NCI-H510A treated with DMSO at 0.1 percent for 48 hours (cell line): ENCODE measurements around the gene GRK6.
"Not testable (repeated sequence)": the region's sequence is repeated elsewhere in the genome, so short reads cannot be mapped to it uniquely, and the experiment has no call there.

Experiments used
- DNase-seq: peaks from one replicate; lab custom pipeline; 2025; lab: John Stamatoyannopoulos, UW

The GRK6 gene

GRCh38 chr5:177471610-177472356 lies 45.3 kb downstream of the GRK6 start:
- DNase-seq = no peak

GRCh38 chr5:177472460-177473442 lies 46.3 kb downstream of the GRK6 start:
- DNase-seq = no peak

DNA sequence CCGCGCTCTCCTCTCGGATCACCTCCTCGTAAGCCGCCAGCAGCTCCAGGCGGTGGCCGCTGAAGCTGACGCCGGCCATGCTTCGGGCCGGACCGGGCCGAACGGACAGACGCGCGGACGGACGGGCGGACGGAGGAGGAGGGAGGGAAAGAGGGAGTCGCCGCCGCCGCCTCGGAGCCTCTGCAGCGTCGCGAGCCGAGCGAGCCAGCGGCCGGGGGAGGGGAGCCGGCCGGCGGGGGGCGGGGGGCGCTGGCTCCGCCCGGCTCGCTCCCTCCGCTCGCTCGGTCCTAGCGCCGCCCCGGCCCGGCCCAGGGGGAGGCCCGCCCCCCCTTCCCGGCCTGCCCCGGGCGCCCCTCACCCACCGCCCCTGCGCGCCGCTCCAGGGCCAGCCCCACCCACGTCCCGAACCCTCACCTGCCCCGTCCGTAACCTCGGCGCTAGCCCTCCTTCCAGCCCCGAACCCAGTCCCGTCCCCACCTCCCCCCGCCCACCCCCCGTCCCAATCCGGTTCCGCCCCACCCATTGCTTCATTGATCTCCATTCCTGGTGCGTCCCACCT lies 47.0 kb downstream of the GRK6 start, which contains the start of gene DBN1:
Gene DBN1, minus strand, starts transcription at position 192 of the 559 bp plus-strand sequence. Its CDS starts 113 bp downstream, at position 79.
- no peak for DNase-seq

DNA sequence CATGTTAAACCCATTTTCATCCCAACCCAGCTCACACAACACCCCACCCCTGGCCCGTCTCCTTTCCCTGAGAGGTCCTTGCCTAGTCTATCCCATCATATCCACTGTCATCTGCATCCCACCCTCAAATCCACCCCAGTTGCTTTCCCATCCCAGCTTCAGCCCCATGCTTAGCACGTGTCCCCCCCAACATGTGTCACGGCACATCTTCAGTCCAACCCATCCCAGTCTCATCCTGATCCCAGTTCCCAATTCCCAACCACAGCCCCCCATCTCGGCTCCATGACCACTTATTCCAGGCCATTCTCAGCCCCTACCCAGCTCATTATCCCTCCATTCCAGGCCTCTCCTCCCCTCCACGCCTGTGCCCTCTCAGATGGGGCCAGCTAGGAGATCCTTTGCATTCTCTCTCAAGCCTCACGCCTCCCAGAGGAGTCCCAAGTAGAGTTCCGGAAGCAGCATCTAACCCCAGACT lies 47.6 kb downstream of the GRK6 start:
- DNase-seq = no peak

DNA sequence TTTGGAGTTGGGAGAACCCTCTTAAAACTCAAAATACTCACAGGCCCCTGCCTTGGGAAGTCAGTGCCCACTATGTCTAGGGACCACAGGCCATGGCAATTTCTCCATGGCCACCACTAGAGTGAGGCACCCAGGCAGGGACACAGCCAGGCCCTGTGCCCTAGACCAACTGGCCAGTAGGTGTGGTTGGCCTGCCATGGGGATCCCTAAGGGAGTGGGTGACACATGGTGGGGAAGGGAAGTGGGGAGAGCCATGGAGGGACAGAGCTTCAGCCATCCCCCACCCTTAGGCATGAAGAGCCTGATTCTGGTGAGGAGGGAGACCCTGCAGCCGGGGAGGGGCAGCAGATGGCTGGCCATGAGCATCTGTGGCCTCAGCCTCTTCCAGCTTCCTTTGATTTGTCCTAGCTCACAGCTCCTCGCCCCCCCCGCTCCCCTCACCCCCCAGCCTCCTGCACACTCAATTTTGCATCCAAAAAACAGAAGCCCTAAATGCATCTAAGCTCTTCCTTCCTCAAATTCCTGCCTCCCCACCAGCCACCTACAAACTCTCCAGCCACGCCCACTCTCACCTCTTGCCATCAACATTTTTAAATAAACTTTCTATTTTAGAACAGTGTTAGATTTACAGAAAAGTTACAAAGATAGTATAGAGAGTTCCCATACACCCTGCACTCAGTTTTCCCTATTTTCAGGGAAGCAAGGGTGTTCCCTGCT lies 48.5 kb downstream of the GRK6 start:
- DNase-seq = no peak

GRCh38 chr5:177475563-177476427 lies 49.3 kb downstream of the GRK6 start:
- no peak for DNase-seq

- no peak for DNase-seq
Measured at GRCh38 chr5:177476531-177477233, 50.2 kb downstream of the GRK6 start.

- DNase-seq = no peak
Measured at GRCh38 chr5:177477701-177478477, 51.4 kb downstream of the GRK6 start.

DNA sequence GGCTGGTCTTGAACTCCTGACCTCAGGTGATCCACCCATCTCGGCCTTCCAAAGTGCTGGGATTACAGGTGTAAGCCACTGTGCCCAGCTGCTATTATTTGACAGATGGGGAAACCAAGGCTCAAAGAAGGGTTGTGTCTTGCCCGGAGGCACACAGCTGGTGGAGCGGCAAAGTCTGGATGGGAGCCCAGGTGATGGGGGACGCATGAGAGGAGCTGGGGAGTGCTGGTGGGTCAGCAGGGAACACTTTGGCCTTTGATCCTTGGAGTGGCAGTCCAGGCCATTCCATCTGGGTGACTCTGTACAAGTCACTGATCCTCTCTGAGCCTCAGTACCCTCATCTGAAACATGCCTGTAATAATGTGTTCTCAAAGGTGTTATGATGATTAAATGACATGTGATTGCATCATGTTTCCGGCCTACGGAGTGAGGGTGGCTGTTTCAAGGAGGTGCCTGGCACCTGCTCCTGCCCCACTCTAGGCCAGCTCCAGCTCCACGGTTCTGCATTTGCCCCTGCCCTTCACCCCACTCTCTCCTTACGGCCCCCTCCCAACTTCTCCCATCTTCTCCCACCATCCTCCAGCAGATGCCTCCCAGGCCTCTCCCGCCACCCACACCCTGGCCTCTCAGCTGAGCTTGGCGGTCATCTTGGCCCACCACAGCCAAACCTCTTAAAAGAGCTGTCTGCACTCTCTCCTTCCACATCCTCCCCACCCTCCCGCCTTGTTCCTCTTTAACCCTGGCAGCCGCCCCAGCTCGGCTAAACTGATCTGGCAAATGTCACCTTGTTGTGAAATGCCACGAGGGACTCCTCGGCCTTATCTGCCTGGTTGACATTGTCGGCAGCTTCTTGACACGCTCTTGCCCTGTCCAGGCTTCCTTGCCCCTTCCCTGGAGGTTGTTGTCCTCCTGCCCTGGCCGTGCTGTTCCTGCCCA lies 52.5 kb downstream of the GRK6 start:
- DNase-seq = peak; percentile 30

DNA sequence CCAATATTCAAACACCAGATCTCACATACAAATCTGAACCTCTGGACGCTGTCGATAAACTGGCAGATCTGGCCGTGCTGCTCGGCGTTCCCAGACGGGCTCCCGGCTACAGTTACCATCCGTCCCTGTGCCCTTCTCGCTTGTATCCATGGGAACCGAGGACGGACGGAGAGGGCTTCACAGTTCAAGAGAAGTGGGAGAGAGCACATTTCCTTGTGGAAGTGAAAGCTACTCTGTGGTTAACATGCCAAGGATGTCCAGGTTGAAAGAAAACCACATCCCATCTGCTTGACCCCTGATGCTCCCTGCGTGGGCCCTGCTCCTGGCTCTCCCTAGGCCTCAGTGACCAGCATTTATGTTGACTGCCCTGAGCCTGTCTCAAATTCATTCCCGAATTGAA lies 53.3 kb downstream of the GRK6 start:
- no peak for DNase-seq

DNA sequence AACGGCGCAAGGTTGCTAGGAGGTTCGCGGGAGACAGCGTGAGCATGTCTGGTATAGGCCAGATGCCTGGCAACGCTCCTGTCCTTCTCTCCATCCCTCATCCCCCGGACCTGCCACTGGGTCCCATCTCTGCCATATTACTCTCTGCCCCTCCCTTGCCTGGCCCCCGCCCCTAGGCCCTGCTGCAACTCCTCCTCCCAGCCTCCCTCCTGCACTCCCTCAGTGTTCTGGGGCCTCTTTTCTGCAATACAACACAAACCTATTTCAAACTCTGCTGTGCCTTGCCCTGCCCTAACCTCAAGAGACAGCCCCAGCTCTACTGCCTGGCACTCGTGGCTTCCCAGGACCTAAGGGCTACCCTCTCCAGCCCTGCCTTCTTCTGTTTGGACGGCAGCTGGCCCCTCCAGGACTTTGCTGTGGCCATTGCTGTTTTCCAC lies 55.9 kb downstream of the GRK6 start:
- no peak for DNase-seq

- no peak for DNase-seq
Measured at GRCh38 chr5:177483042-177483441, 56.6 kb downstream of the GRK6 start.

DNA sequence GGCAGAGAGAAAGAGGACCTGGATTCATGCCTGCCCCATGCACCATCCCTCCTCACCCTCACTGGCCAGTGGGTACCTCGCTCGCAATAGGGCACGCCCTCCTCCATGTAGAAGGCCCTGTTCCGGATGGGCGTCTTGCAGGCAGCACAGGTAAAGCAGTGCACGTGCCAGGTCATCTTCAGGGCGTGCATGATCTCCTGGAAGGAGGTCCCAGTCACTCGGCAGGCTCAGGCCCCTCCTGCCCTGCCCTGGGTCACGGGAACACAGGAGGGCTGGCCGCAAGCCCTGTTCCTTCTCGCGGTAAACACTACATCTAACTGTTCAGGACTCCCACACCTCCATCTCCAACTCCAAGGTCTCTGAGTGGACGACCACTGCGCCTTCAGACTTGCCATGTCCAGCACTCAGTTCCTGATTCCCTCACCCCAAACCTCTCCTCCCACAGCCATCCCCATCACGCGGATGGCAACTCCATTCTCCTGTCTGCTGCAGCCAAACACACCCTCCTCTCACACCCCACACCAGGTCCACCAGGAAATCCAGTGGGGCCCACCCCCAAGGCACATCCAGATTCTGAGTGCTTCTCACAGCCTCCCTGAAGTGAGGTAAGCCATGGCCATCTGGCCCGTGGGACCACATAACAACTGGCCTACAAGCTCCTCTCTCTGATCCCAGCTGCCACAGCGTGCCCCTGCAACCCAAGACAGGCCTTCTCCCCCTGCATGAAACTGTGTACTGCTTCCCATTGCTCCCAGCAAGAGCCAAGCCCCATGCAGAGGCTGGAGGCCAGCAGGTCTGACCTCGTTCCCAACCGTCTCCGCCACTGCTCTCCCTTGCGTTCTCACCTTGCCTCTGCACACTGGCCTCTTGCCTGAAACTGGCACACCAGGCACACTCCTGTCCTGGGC lies 57.8 kb downstream of the GRK6 start:
- DNase-seq = no peak

DNA sequence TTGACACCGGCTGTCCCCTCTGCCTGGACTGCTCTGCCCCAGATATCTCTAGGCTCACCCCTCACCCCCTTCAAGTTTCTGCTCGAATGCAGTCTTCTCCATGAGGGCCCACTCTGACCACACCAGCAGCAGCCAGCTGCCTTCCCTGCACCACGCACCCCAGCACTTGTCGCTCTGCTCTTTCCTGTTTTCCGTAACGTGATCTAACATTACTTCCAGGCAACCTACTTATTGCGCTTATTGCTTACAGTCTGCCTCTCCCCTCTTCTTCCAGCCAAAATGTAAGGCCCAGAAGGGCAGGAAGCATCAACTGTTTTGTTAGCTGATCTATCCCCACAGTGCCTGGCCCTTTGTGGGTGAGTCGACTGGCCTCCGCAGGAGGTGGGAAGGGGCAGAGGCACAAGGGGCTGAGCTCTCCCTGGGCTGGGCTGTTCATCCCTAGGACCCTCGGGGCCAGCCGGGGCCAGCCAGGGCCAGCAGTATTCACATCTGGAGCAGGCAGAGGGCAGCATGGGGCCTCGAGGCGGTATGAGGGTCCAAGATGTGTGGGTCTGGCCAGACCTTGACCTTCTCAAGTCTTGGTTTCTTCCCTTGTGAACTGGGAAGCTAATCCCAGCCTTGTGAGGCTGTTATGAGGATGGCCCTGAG lies 58.5 kb downstream of the GRK6 start:
- no peak for DNase-seq

DNA sequence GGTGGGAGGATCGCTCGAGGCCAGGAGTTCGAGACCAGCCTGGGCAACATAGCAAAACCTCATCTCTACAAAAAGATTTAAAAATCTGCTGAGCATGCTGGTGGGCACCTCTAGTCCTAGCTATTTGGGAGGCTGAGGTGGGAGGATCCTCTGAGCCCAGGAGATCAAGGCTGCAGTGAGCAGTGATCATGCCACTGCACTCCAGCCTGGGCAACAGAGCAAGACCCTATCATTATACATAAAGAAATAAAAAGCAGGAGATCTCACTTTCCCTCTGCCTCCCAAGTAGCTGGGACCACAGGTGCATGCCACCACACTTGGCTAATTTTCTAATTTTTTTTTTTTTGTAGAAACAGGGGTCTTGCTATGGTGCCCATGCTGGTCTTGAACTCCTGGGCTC lies 59.3 kb downstream of the GRK6 start:
- not testable (repeated sequence) for DNase-seq

- DNase-seq = no peak
Measured at GRCh38 chr5:177486256-177486655, 59.8 kb downstream of the GRK6 start.

DNA sequence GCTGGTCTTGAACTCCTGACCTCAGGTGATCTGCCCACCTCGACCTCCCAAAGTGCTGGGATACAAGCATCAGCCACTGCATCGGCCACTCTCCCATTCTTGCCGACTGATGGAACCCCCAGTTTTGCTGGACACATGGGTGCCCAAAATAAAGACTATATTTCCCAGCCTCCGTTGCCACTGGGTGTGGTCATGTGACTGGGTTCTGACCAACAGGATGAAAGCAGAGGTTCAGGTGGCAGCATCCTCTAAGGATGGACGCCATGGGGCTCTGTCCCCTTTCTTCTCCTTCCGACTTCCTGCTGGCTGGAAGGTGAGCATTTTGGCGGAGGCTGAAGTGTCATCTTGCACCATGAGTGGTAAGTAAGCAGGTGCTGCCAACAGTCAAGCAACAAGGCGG lies 60.7 kb downstream of the GRK6 start:
- no peak for DNase-seq
